K562 treated with DMSO at 1 percent for 24 hours (cell line): ENCODE measurements around the gene PRSS23. TPM values are rescaled to one million over a fixed set of nuclear protein-coding genes. Genes with fewer than 3 reads are reported as not detected.

ENCODE experiments used
- total RNA-seq: library from RNA; unstranded; fragments of 300-600 nt; gene quantifications from 2 replicates; pipeline ENCODE4 v1.2.3, GENCODE V29; 2022; ENCODE audit warnings: low read depth; ENCODE audit not compliant: insufficient read depth

Gene PRSS23, protein sequence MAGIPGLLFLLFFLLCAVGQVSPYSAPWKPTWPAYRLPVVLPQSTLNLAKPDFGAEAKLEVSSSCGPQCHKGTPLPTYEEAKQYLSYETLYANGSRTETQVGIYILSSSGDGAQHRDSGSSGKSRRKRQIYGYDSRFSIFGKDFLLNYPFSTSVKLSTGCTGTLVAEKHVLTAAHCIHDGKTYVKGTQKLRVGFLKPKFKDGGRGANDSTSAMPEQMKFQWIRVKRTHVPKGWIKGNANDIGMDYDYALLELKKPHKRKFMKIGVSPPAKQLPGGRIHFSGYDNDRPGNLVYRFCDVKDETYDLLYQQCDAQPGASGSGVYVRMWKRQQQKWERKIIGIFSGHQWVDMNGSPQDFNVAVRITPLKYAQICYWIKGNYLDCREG
- 0.14 and 0.38 TPM in 2 replicates for total RNA-seq

DNA sequence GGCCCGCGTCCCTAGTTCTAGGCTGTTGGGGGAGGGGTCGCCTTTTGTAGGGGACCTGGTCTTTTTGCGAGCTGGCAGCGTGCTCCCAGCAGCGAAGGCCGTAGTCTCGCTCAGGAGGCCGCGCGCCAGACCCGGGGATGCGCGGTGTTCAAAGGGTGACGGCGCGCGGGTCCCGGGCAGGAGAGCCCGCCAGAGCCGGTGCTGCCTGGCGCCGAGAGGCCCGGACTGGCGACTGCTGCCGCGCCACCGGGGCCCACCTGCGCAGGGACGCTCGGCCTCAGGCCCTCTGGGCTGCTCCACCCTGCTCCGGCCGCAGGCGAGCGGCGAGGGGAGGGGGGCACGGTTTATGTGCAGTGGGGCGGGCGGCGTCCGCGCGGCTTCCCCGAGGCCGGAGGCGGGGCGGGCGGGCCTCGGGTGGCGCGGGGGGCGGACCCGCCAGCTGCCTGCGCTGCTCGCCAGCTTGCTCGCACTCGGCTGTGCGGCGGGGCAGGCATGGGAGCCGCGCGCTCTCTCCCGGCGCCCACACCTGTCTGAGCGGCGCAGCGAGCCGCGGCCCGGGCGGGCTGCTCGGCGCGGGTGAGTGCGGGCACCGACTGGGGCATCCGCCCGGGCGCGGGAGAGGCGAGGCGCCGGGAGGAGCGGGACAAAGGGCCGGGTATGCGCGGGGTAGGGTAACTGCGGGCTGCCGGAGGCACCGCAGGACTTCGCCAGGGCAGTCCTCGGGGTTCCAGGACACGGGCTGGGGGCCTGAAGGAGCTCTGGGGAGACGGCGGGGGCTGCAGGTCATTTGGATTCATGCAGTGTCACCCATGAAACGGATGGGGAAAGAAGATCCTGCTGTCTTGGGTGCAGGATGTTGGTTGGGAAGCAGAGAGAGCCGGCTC is at the start of gene PRSS23:
Gene PRSS23, plus strand, starts transcription at position 467 of the 884 bp plus-strand sequence. CDS start 7,102 bp downstream, outside the sequence.

Other genes starting within 250 kb of the PRSS23 start
- not detected in 2 replicates for gene ME3, start 127.9 kb upstream of the PRSS23 start, total RNA-seq
- gene FZD4, start 154.9 kb downstream of the PRSS23 start, total RNA-seq, result 6.1 and 6.3 TPM in 2 replicates
- 18.2 and 20.9 TPM in 2 replicates for gene TMEM135, start 237.4 kb downstream of the PRSS23 start, total RNA-seq